Smooth muscle cell (in vitro differentiated cells): ENCODE data around the gene YIPF2. TPM values are rescaled to one million over a fixed set of nuclear protein-coding genes. Genes with fewer than 3 reads are reported as not detected.
A peak's percentile ranks its signal among the peaks of the same experiment; 100 is the strongest.

Experiments used
- DNase-seq: peaks from one replicate; lab custom pipeline; 2025; ENCODE audit not compliant: unreplicated experiment; lab: John Stamatoyannopoulos, UW
- H2AFZ ChIP-seq: fragments of 200-600 bp; sonication (generic); 2 replicates; pipeline ENCODE4 v1.6.0; 2016; ENCODE audit warnings: antibody characterized with exemption, low read depth, mild to moderate bottlenecking
- H3F3A ChIP-seq: fragments of 200-600 bp; sonication (generic); 2 replicates; pipeline ENCODE4 v1.6.0; 2017; ENCODE audit warnings: antibody characterized with exemption, low read depth
- H3K27ac ChIP-seq: fragments of 200-600 bp; sonication (generic); 2 replicates; pipeline ENCODE4 v1.5.1; 2016; ENCODE audit warnings: low read depth, mild to moderate bottlenecking
- H3K27me3 ChIP-seq: fragments of 200-600 bp; sonication (generic); 2 replicates; pipeline ENCODE4 v1.6.1; 2016; ENCODE audit warnings: low read depth, mild to moderate bottlenecking
- H3K36me3 ChIP-seq: fragments of 200-600 bp; sonication (generic); 2 replicates; pipeline ENCODE4 v1.5.1; 2016; ENCODE audit warnings: low read depth
- H3K4me1 ChIP-seq: fragments of 200-600 bp; sonication (generic); 2 replicates; pipeline ENCODE4 v1.5.1; 2016; ENCODE audit warnings: low read depth
- H3K4me2 ChIP-seq: fragments of 200-600 bp; sonication (generic); 2 replicates; pipeline ENCODE4 v1.6.0; 2016; ENCODE audit warnings: mild to moderate bottlenecking
- H3K4me3 ChIP-seq: fragments of 200-600 bp; sonication (generic); 2 replicates; pipeline ENCODE4 v1.5.1; 2016; ENCODE audit warnings: mild to moderate bottlenecking
- H3K79me2 ChIP-seq: fragments of 200-600 bp; sonication (generic); 2 replicates; pipeline ENCODE4 v1.6.0; 2016; ENCODE audit warnings: low read depth, mild to moderate bottlenecking
- H3K9ac ChIP-seq: fragments of 200-600 bp; sonication (generic); 2 replicates; pipeline ENCODE4 v1.6.0; 2016; ENCODE audit warnings: low read depth
- H3K9me3 ChIP-seq: fragments of 200-600 bp; sonication (generic); replicated peaks from 2 replicates; pipeline ENCODE4 v1.5.1; 2016; ENCODE audit warnings: low read depth
- H4K20me1 ChIP-seq: fragments of 200-600 bp; sonication (generic); 2 replicates; pipeline ENCODE4 v1.6.0; 2016; ENCODE audit warnings: low read depth
- CTCF ChIP-seq: fragments of 200-600 bp; sonication (generic); IDR thresholded peaks from 2 replicates; pipeline ENCODE4 v1.5.1; 2017; ENCODE audit warnings: borderline replicate concordance, mild to moderate bottlenecking, antibody characterized with exemption; ENCODE audit not compliant: insufficient read depth, poor library complexity, severe bottlenecking
- WGBS: methylation state at CpG from one replicate; pipeline ENCODE4 v1.1.7; 2016; ENCODE audit warnings: low lambda C conversion rate; 5-methylcytosine and 5-hydroxymethylcytosine counted together
- polyA plus RNA-seq: library from polyadenylated mRNA; unstranded; fragments of >200 nt; fragmentation: Nextera tagmentation; extraction: Ambion mirVana; gene quantifications from 2 replicates; pipeline ENCODE4 v1.2.1, GENCODE V29; 2016
- total RNA-seq: library from RNA; depleted of rRNA; stranded (reverse); fragments of >200 nt; gene quantifications from 2 replicates; pipeline ENCODE4 v1.2.3, GENCODE V29; 2014

The YIPF2 gene
- total RNA-seq (89.3 and 106 TPM in 2 replicates), polyA plus RNA-seq (89.8 and 90.6 TPM in 2 replicates)

GRCh38 chr19:10928563-10929401 is at the start of gene YIPF2, which contains the start of gene TIMM29:
YIPF2 (minus strand) TSS chr19:10928639; CDS start chr19:10928410, 229 bp downstream.
TIMM29 (plus strand) TSS chr19:10928811; CDS start chr19:10928823, 12 bp downstream.
- DNase-seq, result peak; percentile 72

GRCh38 chr19:10977742-10978092 is 49.3 kb upstream of the YIPF2 start:
- H3K9ac ChIP-seq, result no peak overlapping the region
- H3K27me3 ChIP-seq, result no peaks in the 10 kb centered on the region
- H3K4me2 ChIP-seq, result no peak overlapping the region
- H3K27ac ChIP-seq, result no peak overlapping the region
- H4K20me1 ChIP-seq, result peaks cover 97% of the 10 kb centered on the region
- 93% methylated on average over 5 of the region's 5 CpGs for WGBS
- peaks cover 98% of the 10 kb centered on the region for H3K79me2 ChIP-seq
- H3K9me3 ChIP-seq, result no peaks in the 10 kb centered on the region
- TF ChIP-seq CTCF, result no peak
- H3K36me3 ChIP-seq, result no peaks in the 10 kb centered on the region
- H3F3A ChIP-seq, result peaks cover 2% of the 10 kb centered on the region
- peaks cover 5% of the 10 kb centered on the region for H3K4me1 ChIP-seq
- H3K4me3 ChIP-seq, result no peak overlapping the region
- no peak for DNase-seq
- H2AFZ ChIP-seq, result no peak overlapping the region

More at GRCh38 chr19:10928563-10929401, at the start of gene YIPF2, which contains the start of gene TIMM29:
- peak within 1 kb of the TSS; percentile 95 for H3K4me3 ChIP-seq
- TF ChIP-seq CTCF, result no peak
- under 1% methylated on average over 85 of the region's 96 CpGs for WGBS
- H3K9ac ChIP-seq, result peak within 1 kb of the TSS; percentile 91
- H3F3A ChIP-seq, result no peaks in the 10 kb centered on the region
- H3K79me2 ChIP-seq, result peaks cover 70% of the 10 kb centered on the region
- H3K4me2 ChIP-seq, result peak within 1 kb of the TSS; percentile 99
- H4K20me1 ChIP-seq, result peaks cover 31% of the 10 kb centered on the region
- no peaks in the 10 kb centered on the region for H3K36me3 ChIP-seq
- no peaks in the 10 kb centered on the region for H3K27me3 ChIP-seq
- H2AFZ ChIP-seq, result peak within 1 kb of the TSS; percentile 86
- no peaks in the 10 kb centered on the region for H3K9me3 ChIP-seq
- H3K4me1 ChIP-seq, result peaks cover 16% of the 10 kb centered on the region
- H3K27ac ChIP-seq, result peak within 1 kb of the TSS; percentile 80

GRCh38 chr19:10976131-10976892 is 47.9 kb upstream of the YIPF2 start:
- Histone ChIP-seq H3K79me2 (peaks cover 98% of the 10 kb centered on the region), H3F3A (peaks cover 2% of the 10 kb centered on the region), H4K20me1 (peaks cover 97% of the 10 kb centered on the region), H3K27me3 (no peaks in the 10 kb centered on the region), H2AFZ (no peak overlapping the region), H3K9me3 (no peaks in the 10 kb centered on the region), H3K4me3 (no peak overlapping the region), H3K9ac (no peak overlapping the region), H3K4me1 (peaks cover 5% of the 10 kb centered on the region), H3K4me2 (peak overlapping the region; percentile 48), H3K27ac (no peak overlapping the region), H3K36me3 (no peaks in the 10 kb centered on the region)
- WGBS, result 94% methylated on average over 19 of the region's 19 CpGs
- no peak for TF ChIP-seq CTCF
- no peak for DNase-seq
